ENCODE measurements around the gene DEDD.

Gene DEDD, protein sequence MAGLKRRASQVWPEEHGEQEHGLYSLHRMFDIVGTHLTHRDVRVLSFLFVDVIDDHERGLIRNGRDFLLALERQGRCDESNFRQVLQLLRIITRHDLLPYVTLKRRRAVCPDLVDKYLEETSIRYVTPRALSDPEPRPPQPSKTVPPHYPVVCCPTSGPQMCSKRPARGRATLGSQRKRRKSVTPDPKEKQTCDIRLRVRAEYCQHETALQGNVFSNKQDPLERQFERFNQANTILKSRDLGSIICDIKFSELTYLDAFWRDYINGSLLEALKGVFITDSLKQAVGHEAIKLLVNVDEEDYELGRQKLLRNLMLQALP

DNA sequence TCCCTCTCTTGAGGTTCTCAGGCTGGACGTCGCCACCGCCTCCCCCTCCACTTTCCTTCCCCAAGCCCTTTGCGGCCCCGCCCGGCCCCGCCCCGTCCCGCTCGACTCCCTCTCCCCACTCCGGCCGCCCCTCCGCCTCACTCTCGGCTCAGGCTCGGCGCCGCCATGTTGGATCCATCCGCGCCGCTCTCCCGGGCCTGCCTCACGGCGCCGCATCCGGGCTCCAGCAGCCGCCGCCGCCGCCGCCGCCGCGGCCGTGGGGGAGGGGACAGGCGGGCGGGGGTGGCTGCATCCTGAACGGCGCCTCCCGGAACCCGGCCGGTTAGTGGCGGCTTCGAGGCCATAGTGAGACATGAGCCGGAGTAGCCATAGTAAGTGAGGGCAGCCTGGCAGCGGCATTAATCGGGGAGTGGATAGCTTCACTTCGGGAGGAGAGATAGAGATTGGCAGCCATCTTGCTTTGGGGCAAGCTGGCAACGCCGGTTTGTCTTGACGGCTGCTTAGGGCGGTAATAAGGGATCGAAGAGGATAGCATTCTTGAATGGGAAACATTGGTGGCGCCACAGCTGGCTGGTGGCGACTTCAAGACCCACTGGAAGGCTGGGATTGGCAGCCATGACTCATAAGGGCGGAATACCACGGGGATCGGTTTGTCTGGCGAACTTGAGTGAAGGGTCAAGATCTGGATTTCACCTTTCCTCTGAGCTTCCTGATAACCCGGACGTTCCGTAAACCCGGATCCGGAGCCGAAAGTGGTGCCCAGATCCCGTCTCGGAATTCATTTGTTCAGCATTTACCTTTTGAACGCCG is at the start of gene DEDD:
Gene DEDD, minus strand, starts transcription at position 258 of the 810 bp plus-strand sequence. CDS start 8,205 bp downstream, outside the sequence.
- DNase-seq: peak; percentile 96 to 98

DNA sequence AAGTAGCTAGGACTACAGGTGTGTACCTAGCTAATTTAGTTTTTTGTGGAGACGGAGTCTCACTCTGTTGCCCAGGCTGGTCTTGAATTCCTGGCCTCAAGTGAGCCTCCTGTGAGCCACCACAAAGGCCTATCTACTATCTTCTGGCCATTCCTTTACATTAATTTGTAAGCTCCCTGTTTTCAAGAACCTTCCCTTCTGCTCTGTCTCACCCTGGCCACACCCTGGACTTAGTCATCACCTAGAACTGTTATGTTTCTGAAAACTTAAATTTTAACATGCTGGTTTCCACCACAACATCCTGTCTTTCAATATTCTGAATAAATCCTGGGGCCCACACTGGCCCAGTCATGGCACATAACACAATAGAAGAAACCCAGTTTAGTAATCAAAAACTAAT is 49.7 kb upstream of the DEDD start:
- DNase-seq: no peak

DNA sequence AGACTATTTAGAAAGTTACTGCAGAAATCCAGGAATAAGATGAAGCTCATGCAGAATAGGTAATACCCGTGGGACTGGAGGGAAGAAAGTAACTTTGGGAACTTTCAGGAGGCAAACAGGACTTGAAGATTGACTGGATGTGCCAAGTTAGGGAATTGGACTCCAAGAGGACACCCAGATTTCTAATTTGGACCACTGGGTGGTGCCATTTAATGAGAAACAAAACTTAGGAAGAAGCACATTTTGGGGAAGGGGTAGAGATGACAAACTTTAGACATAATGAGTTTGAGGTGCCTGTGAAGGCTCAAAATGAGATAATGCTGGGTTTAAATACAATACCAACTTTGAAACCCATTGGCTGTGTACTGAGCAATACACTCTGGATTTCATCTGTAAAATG is 48.2 kb upstream of the DEDD start:
- peak in 1 of 2 experiments; percentile 61 for DNase-seq

DNA sequence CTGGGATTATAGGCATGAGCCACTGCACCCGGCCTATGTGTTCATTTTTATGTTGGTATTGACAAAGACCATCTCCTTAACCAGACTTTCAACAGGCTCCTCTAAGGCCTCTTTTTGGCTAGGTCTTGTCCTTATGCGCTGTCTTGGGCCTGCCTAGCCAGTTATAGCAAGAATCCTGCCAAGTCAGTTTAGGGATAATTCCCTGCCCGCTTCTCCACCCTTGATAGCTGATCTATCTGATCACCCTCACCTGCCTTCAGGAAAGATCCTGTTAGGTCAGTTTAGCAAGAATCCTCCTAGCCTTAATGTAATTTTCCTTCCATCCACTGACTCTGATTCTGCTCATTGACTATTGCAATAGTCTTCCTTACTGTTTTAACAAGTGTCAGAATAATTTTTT is 47.2 kb upstream of the DEDD start:
- no peak for DNase-seq

DNA sequence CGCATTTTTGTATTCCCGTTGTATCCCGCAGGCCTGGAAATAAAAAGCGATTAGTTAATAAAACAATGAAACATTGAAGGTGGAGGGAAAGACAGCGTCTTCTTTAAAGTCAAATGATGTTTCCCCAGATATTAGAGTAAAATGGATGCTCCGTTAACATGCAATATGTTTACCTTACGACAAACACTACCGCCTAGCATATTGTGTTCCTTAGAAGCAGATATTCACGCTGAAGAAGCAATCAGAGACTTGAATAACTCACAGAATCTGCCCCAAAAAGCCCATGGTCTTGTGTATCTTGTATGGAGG is 45.4 kb upstream of the DEDD start:
- peak in 1 of 2 experiments; percentile 24 for DNase-seq

DNA sequence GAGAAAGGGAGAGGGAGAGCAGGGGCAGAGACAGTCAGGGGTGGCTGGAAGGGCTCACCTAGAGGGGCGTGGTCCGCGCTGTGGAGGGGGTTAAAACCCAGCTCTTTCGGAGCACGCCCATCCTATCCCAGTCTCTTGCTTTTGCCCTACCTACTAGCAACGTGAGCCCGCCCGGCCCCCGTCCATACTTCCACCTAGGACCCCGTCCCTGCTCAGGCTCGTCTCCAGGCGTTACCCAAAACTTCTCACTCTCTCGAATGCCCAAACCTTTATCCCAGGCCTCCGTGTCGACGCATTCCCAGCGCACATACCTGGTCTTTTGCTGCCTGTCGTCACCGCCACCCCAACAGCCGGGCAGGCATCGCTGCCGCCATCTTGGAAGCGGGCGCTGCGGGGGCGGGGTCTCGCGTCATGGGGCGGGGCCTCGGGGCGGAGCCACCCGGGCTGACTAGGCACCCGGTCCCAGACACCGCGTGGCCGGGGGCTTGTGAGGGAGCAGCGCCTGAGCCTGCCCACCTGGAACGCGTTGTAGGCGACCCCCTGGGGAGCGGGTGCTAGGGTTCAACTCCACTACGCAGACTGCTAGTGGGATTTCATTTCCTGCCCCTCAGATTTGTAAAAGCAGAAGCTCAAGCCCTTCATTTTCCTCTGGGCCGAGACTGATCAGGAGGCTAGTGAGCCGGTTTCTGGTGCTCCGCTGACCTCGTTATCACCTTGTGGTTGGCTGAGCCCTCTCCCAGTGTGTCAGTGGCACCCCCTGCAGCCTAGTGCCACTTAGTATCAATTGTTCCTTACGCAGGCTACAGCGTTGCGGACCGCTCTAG is 44.9 kb upstream of the DEDD start, which contains the start of gene B4GALT3:
Gene B4GALT3, minus strand, starts transcription at position 396 of the 824 bp plus-strand sequence. CDS start 1,447 bp downstream, outside the sequence.
- peak; percentile 74 to 89 for DNase-seq

DNA sequence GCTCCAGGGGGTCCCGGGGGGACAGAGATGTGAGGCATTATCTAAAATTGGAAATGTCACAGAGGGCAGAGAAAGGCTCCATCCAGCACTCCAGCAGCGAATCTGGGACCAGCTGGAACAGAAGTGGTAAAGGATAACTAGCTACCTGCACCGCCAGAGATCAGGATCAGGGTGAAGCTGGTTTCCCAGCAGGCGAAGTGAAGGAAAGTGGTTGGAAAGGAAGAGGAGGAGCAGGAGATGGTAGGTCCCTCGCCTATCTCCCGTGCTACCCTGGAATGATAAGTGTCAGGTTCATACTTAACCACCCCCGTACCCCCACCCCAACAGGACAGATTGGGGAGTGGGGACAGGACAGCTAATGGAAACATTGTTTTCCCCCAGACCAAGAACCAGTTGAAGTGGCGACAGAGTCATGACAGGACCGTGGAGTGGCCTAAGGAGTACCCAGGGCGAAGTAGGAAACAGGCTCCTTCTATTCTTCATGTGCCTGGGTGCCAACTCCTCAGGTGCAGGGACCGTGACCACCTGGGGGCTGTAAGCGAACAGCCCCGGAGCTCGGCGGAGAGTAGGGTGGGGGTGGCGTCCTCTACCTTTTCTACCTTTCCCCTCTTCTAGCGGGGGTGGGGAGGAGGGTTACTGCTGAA is 44.1 kb upstream of the DEDD start:
- no peak for DNase-seq

DNA sequence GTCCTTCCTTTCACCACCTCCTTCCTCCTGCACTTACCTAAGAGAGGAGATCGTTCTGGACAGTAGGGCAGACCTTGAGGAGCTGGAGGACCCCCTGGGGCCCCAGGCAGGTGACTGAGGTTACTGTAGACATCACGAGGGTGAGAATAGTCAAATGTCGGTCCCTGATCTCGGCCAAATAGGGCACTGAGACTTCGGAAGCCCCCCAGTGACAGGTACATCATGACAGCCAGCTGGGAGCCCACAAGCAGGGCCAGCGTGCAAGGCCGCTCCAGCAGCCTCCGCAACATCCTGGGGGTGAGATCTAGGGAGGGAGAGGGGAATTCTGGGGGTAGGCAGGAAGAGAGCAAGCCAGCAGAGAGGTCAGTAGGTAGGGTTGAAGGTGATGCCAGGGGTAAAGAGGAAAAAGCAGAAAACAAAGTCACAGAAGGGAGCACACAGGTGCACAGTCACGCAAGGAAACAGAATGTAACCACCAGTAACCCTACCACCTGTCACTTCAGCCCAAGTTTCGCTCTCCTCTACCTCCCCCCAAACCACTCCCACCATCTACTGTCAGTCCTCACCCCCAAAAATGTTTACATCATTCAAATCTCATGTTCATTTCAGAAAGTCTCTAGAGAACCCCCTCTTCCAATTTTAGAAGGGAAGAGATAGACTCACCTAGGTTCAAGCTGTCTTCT is 43.4 kb upstream of the DEDD start:
- DNase-seq: no peak

DNA sequence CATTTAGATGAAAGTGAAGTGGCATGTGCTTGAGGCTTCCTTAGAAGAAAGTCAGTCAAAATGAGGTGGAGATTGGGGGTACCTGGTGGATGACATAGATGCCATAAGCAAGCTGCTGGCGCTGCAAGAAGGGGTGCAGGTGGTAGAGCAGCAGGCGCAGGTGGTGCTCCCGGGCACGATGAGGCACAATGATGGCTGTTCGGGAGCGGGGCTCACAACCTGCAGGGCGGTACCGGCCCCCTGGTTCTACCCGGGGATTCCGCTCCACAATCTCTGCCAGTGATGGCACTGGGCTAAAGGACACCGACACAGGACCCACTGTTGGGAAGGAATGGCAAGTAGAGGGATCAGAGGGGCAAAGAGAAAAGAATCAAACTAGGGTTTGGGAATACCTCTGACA is 42.4 kb upstream of the DEDD start:
- DNase-seq: no peak

DNA sequence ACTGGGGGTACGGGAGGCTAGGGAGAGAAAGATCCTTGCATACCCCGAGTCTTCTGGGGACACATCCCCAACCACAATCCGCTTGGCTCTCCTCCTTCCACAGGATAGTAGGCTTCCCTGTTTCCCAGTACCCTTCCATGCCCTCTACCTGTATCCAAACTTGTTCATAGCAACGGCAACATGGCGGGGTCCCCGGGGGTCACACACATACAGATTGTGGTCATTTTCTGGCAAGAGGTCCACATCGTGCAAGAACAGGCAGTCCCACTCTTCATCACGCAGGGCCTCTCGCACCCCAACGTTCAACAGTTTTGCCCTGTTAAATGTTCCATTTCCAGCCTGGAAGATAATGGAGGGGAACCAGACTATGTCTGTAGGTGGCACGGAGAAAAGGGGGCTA is 41.2 kb upstream of the DEDD start:
- DNase-seq: no peak

DNA sequence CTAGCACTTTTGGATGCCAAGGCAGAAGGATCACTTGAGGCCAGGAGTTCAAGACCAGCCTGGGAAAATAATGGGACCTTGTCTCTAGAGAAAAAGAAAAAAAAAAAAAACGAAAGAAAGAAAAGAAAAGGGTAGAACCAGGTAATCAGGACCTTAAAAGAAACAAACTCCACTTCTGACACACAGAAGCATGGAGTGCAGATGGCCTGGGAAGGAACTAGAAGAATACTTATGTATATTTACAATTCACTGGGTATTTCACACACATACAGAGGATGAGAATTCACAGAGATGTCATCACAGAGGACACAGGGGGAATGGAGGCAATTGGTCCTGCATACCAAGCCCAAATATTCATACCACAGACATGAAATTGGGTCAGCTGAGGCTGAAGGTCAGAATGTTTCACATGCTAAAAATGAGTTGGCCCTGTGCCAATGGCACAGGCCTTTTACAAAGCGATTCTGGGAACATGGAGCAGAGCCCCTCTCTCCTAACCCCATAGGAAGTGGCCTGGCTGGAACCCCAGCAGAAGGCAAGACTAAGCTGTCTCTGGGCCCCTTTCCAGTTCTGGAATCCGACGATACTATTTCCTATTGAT is 40.4 kb upstream of the DEDD start:
- no peak for DNase-seq

DNA sequence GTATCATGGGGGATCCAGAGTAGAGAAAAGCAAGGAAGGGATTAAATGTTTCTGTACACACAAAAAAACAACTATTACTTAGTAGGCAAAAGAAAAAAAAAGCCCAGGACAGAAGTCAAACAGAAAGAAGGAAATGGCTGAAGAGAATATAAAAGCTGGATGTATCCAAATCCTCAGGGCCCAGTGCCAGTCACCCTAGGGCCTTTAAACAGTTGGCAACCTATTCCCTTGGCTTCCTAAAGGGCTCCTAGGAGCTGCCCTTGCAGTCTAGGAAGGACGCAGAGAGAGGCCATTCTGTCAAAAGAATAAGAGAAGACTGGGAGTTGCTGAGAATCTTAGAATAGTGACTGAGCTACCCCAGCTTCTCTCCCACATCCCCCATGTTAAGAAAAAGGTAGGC is 39.9 kb upstream of the DEDD start:
- DNase-seq: no peak

DNA sequence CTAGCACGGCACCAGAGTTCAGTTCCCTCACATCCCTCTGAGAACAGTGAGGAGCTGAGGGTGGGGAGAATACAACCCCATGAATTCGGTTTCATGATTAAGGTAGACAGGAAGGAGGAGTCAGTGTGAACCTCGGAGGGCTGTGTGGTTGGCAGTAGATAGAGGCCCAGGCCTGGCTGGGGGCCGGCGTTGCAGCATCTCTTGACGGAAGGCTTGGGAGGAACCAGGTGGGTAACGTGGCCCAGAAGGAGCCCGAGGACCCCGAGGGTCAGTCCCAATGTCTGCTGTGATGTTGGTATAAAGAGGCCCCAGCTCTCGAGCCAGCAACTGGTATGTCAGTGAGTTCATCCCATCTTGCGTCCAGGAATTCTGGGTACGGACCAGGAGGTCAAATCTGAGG is 39.2 kb upstream of the DEDD start:
- no peak for DNase-seq

DNA sequence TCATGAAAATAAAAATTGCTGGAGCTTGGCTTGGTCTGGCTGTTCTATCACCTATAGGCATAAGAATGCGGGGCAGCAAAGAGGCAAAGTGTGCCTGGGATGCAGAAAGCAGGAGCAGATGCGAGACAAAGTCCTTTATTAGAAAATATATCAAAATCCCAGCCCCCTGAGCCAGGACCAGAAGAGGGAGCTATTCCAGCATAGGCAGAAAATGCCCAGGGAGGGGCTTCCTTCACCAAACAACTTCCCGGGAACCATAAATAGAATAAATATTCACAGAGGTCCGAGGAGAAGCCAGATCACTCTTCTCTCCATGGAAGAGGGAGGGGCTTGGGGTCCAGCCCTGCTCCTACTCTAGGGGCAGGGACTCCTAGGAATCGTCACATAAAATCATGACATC is 38.7 kb upstream of the DEDD start:
- DNase-seq: no peak

DNA sequence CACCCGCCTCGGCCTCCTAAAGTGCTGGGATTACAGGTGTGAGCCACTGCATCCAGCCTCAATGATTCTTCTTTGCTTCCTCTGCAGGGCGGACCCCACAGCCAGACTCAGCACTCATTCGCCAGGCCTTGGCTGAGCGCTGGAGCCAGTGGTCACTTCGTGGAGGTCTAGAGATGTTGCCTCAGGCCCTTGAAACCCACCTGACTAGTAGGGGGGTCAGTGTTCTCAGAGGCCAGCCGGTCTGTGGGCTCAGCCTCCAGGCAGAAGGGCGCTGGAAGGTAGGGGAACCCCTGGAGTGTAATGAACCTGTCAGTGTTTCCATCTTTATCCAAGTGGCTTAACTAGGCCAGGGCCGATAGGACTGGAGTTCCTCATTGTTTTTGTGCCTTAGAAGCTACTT is 36.4 kb upstream of the DEDD start:
- no peak for DNase-seq

DNA sequence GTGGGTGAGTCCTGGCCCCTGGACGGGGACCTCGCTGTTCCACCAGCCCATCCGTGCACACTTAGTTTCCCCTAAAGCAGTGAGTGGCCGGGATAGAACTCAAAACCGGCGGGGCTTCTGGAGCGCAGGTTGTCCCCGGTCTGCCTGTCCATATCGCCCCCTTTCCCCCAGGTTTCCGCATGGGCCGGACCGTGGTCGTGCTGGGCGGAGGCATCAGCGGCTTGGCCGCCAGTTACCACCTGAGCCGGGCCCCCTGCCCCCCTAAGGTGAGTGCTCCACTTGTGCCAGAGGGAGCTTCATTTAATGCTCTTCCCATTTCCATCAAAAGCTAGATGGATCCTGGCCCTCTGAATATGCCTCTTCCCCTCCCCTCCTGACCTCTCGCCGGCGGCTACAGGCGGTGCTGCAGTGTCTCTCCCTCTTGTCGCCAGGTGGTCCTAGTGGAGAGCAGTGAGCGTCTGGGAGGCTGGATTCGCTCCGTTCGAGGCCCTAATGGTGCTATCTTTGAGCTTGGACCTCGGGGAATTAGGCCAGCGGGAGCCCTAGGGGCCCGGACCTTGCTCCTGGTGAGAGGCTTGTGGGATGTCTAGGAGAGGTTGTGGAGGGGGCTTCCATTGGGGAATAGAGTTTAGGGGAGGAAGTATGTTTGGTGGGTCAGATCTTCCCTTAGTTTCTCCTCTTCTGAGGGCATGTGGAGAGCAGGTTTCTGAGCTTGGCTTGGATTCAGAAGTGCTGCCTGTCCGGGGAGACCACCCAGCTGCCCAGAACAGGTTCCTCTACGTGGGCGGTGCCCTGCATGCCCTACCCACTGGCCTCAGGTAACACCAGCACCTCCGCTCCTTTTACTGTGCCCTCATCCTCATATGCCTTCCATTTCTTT is 34.4 kb upstream of the DEDD start:
- peak in 1 of 2 experiments; percentile 33 for DNase-seq

DNA sequence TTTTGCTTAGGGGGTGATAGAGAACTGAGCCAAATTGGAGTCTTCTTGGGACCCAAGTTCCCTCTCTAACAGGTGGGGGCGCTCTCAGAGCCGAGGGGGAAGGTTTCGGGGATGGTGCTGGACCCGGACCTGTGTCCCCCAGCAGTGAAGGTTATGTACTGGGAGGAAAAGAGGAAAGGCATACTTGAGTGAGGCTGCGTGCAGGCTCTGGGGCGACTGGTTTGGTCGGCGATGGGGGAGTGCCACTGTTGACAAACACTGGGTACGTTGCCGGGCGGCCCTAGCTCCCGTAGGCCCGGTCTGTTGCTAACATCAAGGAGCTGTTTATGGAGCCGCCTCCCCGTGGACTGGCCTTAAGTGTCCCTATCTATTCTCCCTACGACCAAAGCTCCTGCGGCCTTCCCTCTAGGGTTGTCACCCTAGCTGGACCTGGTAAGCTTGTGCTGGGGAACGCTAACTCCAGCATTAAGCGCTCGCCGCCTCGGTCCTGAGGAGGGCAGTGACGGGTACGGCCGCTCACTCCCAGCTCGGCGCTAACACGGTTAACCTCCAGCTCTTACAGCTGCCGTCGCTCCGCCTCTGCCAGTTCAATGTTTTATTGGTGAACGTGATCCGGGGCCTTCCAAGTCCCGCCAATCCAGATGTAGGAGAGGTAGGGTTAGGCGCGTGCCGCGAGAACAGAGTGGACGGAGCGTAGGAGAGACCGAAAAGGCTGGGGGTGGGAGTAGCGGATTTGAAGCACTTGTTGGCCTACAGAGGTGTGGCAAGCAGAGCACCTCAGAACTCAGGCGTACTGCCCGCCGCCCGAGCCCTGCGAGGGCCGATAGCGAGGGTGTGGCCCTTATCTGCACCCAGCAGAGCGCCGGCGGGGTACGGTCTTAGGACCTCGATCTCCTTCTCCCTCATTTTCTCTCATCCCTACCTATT is 33.5 kb upstream of the DEDD start, which contains the start of gene PPOX:
Gene PPOX, plus strand, starts transcription at position 685 of the 927 bp plus-strand sequence. CDS start 422 bp downstream, outside the sequence.
- peak; percentile 96 for DNase-seq

DNA sequence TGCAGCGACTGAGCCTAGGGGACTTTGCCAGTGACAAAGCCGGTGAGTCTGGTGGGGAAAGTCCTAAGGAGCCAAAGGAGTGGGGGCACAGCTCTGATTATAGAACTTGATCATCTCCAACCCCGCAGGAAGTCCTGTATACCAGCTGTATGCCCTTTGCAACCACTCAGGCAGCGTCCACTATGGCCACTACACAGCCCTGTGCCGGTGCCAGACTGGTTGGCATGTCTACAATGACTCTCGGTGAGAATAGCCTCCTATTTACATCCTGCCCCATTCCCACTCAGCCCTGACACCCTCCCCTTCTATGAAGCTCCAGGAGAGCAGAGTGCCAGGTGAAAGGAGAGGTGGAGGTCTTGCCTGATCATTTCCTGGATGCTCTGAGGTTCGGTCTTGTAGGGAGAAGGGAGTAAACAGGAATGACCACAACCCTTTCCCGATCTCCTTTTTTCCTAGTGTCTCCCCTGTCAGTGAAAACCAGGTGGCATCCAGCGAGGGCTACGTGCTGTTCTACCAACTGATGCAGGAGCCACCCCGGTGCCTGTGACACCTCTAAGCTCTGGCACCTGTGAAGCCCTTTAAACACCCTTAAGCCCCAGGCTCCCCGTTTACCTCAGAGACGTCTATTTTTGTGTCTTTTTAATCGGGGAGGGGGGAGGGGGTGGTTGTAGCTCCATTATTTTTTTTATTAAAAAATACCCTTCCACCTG is 32.6 kb upstream of the DEDD start:
- DNase-seq: no peak

DNA sequence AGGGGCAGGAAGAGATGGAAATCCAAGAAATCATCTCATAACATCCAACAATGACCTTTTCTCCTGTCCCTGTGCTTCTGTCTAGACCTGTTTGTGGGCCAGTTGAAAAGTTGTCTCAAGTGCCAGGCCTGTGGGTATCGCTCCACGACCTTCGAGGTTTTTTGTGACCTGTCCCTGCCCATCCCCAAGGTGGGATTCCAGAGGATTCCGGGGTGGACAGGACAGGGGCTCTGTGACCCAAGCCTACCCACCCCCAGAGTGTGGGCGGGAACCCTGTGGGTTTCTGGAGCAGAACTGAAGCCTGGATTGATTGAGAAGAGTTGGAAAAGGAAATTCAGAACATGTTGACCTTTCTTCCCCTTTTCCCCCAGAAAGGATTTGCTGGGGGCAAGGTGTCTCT is 31.3 kb upstream of the DEDD start:
- DNase-seq: no peak
